Right lobe of liver (tissue), 6 donors: ENCODE results near the gene ZNF627. TPM values are rescaled to one million over a fixed set of nuclear protein-coding genes. Genes with fewer than 3 reads are reported as not detected.
A peak's percentile ranks its signal among the peaks of the same experiment; 100 is the strongest.
"Not testable (repeated sequence)": the region's sequence is repeated elsewhere in the genome, so short reads cannot be mapped to it uniquely, and the experiment has no call there.

ENCODE experiments used
- ATAC-seq, 4 donors: fragments of 200-7000 bp; cut with Tn5 transposase; one replicate each; pipeline ENCODE4 v1.9.1; 2020; ENCODE audit warnings: mild to moderate bottlenecking in 4 of 4, moderate library complexity in 4 of 4
- DNase-seq, 3 donors: peaks; one replicate each; pipeline ENCODE4 v3.0.0-alpha.2; 2020
- H3K27ac ChIP-seq, 3 donors: fragments of 200-600 bp; one replicate each; pipeline ENCODE4 v1.8.0; 2022
- H3K27me3 ChIP-seq, 2 donors: fragments of 200-600 bp; one replicate each; pipeline ENCODE4 v1.8.0; 2022
- H3K36me3 ChIP-seq, 4 donors: fragments of 200-600 bp; sonication (generic) in 1 of 4; one replicate each; pipeline versions ENCODE4 v1.5.1 to v1.8.0; 2017 to 2022; ENCODE audit warnings: control low read depth in 1 of 4
- H3K4me1 ChIP-seq, 4 donors: fragments of 200-600 bp; sonication (generic) in 1 of 4; one replicate each; pipeline versions ENCODE4 v1.5.1 to v1.8.0; 2017 to 2022; ENCODE audit warnings: control low read depth in 1 of 4
- H3K4me3 ChIP-seq, 3 donors: fragments of 200-600 bp; one replicate each; pipeline ENCODE4 v1.8.0; 2022
- H3K9me3 ChIP-seq, 4 donors: fragments of 200-600 bp; sonication (generic) in 1 of 4; one replicate each; pipeline versions ENCODE4 v1.5.1 to v1.8.0; 2017 to 2022; ENCODE audit warnings: control low read depth in 1 of 4
- POLR2A ChIP-seq: fragments of 450-650 bp; IDR thresholded peaks from one replicate; pipeline ENCODE4 v1.6.1; 2017; ENCODE audit warnings: antibody characterized with exemption, mild to moderate bottlenecking
- WGBS: methylation state at CpG from one replicate; pipeline ENCODE4 v1.1.6; 2018; ENCODE audit warnings: low coverage, low lambda C conversion rate; ENCODE audit not compliant: insufficient coverage; ENCODE audit errors: missing lambda C conversion rate; 5-methylcytosine and 5-hydroxymethylcytosine counted together
- intact Hi-C, 2 donors: fragments of 100-400 bp; cut with DNase I; formaldehyde crosslinking; loops; one replicate each; pipeline versions ENCODE4 v1.11.2 to v1.14.1; 2022
- total RNA-seq, 6 experiments: library from RNA; depleted of rRNA in 2 of 6; stranded (reverse); fragments of >200 nt in 2 of 6; fragmentation: NEBNext Ultra II Directional in 3 of 6; extraction: Animal tissue kit (Norgen Biotek cat#: 25700) in 3 of 6; gene quantifications; one replicate each; pipeline versions ENCODE4 v1.1.0 to v1.2.4, GENCODE V29; 2016 to 2023
- TF ChIP-seq, protein P1 (sequence below), 4 donors: fragments of 200-600 bp in 3 of 4; fragments of 450-650 bp in 1 of 4; IDR thresholded peaks; one replicate each; pipeline versions ENCODE4 v1.5.1 to v1.8.0; 2016 to 2022; ENCODE audit warnings: antibody characterized with exemption in 4 of 4, mild to moderate bottlenecking in 2 of 4
- donor health status: DM: no; HTN: yes; CAD: no.
- donor health status: DM: no; HTN: no; CAD: no.
- donor health status: DM: no; HTN: no; CAD: no.
- donor health status: DM: no; HTN: yes; CAD: no.
- donor health status: DM: no; HTN: yes; CAD: no.

ZNF627 gene
- total RNA-seq, 6 experiments from 2014 or later, result 2.7 to 5.4 (median 4.6) TPM

GRCh38 chr19:11594084-11594483, 3.2 kb upstream of the ZNF627 start:
- no peak for ATAC-seq
- intact Hi-C loops, result no loop called here
- 62% methylated on average over 4 of the region's 4 CpGs for WGBS

DNA sequence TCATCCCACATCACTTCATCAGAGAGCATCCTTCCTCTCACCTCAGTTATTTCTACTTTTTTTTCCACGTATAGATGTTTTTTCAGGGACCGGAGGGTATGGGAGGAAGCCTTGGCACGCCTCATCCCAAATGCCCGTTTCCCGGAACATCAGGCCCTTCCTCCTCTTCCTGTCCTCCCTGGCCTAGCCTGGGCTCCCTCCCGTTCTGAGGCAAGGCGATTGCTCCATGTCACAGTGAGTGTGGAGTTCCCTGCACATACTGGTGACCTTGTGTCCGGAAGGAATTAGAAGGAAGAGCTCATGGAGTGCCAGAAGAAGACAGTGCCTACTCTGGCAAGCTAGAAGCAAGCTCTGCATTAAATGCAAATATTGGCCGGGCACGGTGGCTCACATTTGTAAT, 1.1 kb upstream of the ZNF627 start:
- intact Hi-C loops, result no loop called here
- Histone ChIP-seq H3K27me3 (no peaks in the 10 kb centered on the region), H3K9me3 (no peaks in the 10 kb centered on the region), H3K4me3 (no peak overlapping the region), H3K4me1 (peaks cover 0 to 11% (median 0%) of the 10 kb centered on the region in 4 donors), H3K36me3 (no peaks in the 10 kb centered on the region), H3K27ac (no peak overlapping the region)
- TF ChIP-seq, protein P1, sequence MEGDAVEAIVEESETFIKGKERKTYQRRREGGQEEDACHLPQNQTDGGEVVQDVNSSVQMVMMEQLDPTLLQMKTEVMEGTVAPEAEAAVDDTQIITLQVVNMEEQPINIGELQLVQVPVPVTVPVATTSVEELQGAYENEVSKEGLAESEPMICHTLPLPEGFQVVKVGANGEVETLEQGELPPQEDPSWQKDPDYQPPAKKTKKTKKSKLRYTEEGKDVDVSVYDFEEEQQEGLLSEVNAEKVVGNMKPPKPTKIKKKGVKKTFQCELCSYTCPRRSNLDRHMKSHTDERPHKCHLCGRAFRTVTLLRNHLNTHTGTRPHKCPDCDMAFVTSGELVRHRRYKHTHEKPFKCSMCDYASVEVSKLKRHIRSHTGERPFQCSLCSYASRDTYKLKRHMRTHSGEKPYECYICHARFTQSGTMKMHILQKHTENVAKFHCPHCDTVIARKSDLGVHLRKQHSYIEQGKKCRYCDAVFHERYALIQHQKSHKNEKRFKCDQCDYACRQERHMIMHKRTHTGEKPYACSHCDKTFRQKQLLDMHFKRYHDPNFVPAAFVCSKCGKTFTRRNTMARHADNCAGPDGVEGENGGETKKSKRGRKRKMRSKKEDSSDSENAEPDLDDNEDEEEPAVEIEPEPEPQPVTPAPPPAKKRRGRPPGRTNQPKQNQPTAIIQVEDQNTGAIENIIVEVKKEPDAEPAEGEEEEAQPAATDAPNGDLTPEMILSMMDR (IDR thresholded peaks at IDR 0.05), result no peak
- no peak for TF ChIP-seq POLR2A
- DNase-seq, result no peak
- WGBS, result 71% methylated on average over 8 of the region's 10 CpGs
- no peak for ATAC-seq

More at GRCh38 chr19:11594084-11594483, 3.2 kb upstream of the ZNF627 start:
- H3K27ac ChIP-seq, result no peak overlapping the region
- no peak overlapping the region for H3K4me3 ChIP-seq
- H3K4me1 ChIP-seq, result peaks cover 0 to 11% (median 0%) of the 10 kb centered on the region in 4 donors
- no peaks in the 10 kb centered on the region for H3K9me3 ChIP-seq
- TF ChIP-seq, protein P1 (IDR thresholded peaks at IDR 0.05), result no peak
- TF ChIP-seq POLR2A, result no peak
- no peaks in the 10 kb centered on the region for H3K27me3 ChIP-seq
- no peaks in the 10 kb centered on the region for H3K36me3 ChIP-seq
- DNase-seq, result no peak

DNA sequence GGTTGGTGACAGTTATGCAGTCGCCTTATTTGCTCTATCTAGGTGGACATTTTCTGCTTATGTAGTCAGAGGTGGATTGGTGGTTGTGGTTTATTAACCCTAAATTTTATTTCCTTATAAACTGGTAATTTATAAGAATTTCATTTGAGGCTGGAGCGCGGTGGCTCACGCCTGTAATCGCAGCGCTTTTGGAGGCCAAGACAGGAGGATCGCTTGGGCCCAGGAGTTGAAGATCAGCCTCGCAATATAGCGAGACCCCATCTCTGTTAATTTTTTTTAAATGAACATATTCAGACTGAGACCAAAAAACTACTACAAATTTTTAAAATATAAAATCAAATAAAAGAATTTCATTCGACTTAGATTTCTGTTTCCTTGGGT, 810 bp downstream of the ZNF627 start:
- Histone ChIP-seq H3K27ac (peak overlapping the region in 2 of 3 donors; percentile 87 to 99), H3K4me3 (peak overlapping the region; percentile 79 to 97 (median 93)), H3K4me1 (peaks cover 0 to 11% (median 0%) of the 10 kb centered on the region in 4 donors), H3K36me3 (no peaks in the 10 kb centered on the region), H3K9me3 (no peaks in the 10 kb centered on the region), H3K27me3 (no peaks in the 10 kb centered on the region)
- 76% methylated on average over 10 of the region's 10 CpGs for WGBS
- no peak for ATAC-seq
- DNase-seq, result no peak
- no peak for TF ChIP-seq POLR2A
- TF ChIP-seq, protein P1 (IDR thresholded peaks at IDR 0.05), result no peak
- intact Hi-C loops, result no loop called here

- WGBS, result 86% methylated on average over 2 of the region's 2 CpGs
- H3K27ac ChIP-seq, result no peak overlapping the region
- no peak for ATAC-seq
- intact Hi-C loops, result no loop called here
- H3K36me3 ChIP-seq, result no peaks in the 10 kb centered on the region
- TF ChIP-seq, protein P1 (IDR thresholded peaks at IDR 0.05), result no peak
- no peak for TF ChIP-seq POLR2A
- no peaks in the 10 kb centered on the region for H3K27me3 ChIP-seq
- no peaks in the 10 kb centered on the region for H3K9me3 ChIP-seq
- H3K4me3 ChIP-seq, result no peak overlapping the region
- DNase-seq, result no peak
- H3K4me1 ChIP-seq, result peaks cover 0 to 11% (median 0%) of the 10 kb centered on the region in 4 donors
Observed at GRCh38 chr19:11598746-11599145, 1.5 kb downstream of the ZNF627 start.

GRCh38 chr19:11599704-11600103, 2.4 kb downstream of the ZNF627 start:
- peaks cover 0 to 11% (median 0%) of the 10 kb centered on the region in 4 donors for H3K4me1 ChIP-seq
- DNase-seq, H3K27ac ChIP-seq, intact Hi-C loops, H3K36me3 ChIP-seq, H3K9me3 ChIP-seq, H3K4me3 ChIP-seq, H3K27me3 ChIP-seq, ATAC-seq: not testable (repeated sequence)
- 78% methylated on average over 4 of the region's 8 CpGs for WGBS
